H1 (cell line): ENCODE results near the gene LYL1. TPM values are rescaled to one million over a fixed set of nuclear protein-coding genes. Genes with fewer than 3 reads are reported as not detected.

Experiments
- ASH2L ChIP-seq: fragments of 200-600, 300-600 bp; sonication (generic); IDR thresholded peaks from one replicate; pipeline ENCODE4 v1.7.1; 2017; ENCODE audit warnings: low read length
- BRCA1 ChIP-seq: IDR thresholded peaks from 2 replicates; pipeline ENCODE4 v1.6.1; 2012; ENCODE audit warnings: low read depth, low read length, improper control_type of control experiment
- CBX5 ChIP-seq: fragments of 300-800, 300-1000 bp; sonication (generic); IDR thresholded peaks from 2 replicates; pipeline ENCODE4 v1.7.1; 2016; ENCODE audit warnings: antibody characterized with exemption, low read length, low read depth
- CHD2 ChIP-seq: IDR thresholded peaks from 2 replicates; pipeline ENCODE4 v1.6.1; 2012; ENCODE audit warnings: low read length, improper control_type of control experiment
- EGR1 ChIP-seq: IDR thresholded peaks from 2 replicates; pipeline ENCODE4 v1.6.1; 2011; ENCODE audit warnings: low read depth, low read length, borderline replicate concordance
- EP300 ChIP-seq, 2 experiments: IDR thresholded peaks; 1 replicate in 1 of 2; 2 replicates in 1 of 2; pipeline ENCODE4 v1.6.1; 2011 to 2012; ENCODE audit warnings: low read depth in 2 of 2, low read length in 2 of 2, mild to moderate bottlenecking in 2 of 2, borderline replicate concordance in 1 of 2, inconsistent platforms in 1 of 2, moderate library complexity in 1 of 2
- FOSL1 ChIP-seq: IDR thresholded peaks from 2 replicates; pipeline ENCODE4 v1.6.1; 2011; ENCODE audit warnings: mild to moderate bottlenecking, low read depth, low read length, moderate library complexity; ENCODE audit not compliant: insufficient read depth
- JUN ChIP-seq: IDR thresholded peaks from 2 replicates; pipeline ENCODE4 v1.6.1; 2011; ENCODE audit warnings: low read depth, mild to moderate bottlenecking, improper control_type of control experiment, low read length
- JUND ChIP-seq: IDR thresholded peaks from 2 replicates; pipeline ENCODE4 v1.6.1; 2011; ENCODE audit warnings: mild to moderate bottlenecking, improper control_type of control experiment, low read length
- KDM4A ChIP-seq: IDR thresholded peaks from one replicate; pipeline ENCODE4 v1.7.1; 2012; ENCODE audit warnings: low read depth, mild to moderate bottlenecking, moderate library complexity, low read length, inconsistent platforms; ENCODE audit not compliant: severe bottlenecking
- POLR2A ChIP-seq, 2 experiments: IDR thresholded peaks; 1 replicate in 1 of 2; 2 replicates in 1 of 2; pipeline ENCODE4 v1.6.1; 2011; ENCODE audit warnings: low read depth in 2 of 2, low read length in 2 of 2, mild to moderate bottlenecking in 2 of 2; ENCODE audit errors: control extremely low read depth in 1 of 2
- RNF2 ChIP-seq: fragments of 200-900, 300-1000 bp; sonication (generic); IDR thresholded peaks from 2 replicates; pipeline ENCODE4 v1.7.1; 2016; ENCODE audit warnings: borderline replicate concordance, low read depth, mild to moderate bottlenecking, antibody characterized with exemption, low read length; ENCODE audit not compliant: poor library complexity, severe bottlenecking; ENCODE audit errors: missing control alignments
- SAP30 ChIP-seq: fragments of 300-600 bp; sonication (generic); IDR thresholded peaks from 2 replicates; pipeline ENCODE4 v1.7.1; 2012; ENCODE audit warnings: low read length, moderate library complexity, mild to moderate bottlenecking, inconsistent platforms; ENCODE audit not compliant: insufficient read depth, insufficient replicate concordance
- SIN3A ChIP-seq, 2 experiments: IDR thresholded peaks in 1 of 2; conservative IDR thresholded peaks in 1 of 2; 2 replicates each; pipeline ENCODE4 v1.6.1; 2011 to 2012; ENCODE audit warnings: low read length in 2 of 2, improper control_type of control experiment in 1 of 2, low read depth in 1 of 2, mild to moderate bottlenecking in 1 of 2
- SP4 ChIP-seq: IDR thresholded peaks from 2 replicates; pipeline ENCODE4 v1.6.1; 2012; ENCODE audit warnings: low read length, inconsistent platforms
- SRF ChIP-seq: IDR thresholded peaks from 2 replicates; pipeline ENCODE4 v1.6.1; 2011; ENCODE audit warnings: mild to moderate bottlenecking, low read depth, low read length, moderate library complexity
- TAF1 ChIP-seq: IDR thresholded peaks from 2 replicates; pipeline ENCODE4 v1.6.1; 2011; ENCODE audit warnings: mild to moderate bottlenecking, low read depth, low read length
- TAF7 ChIP-seq: optimal IDR thresholded peaks from 2 replicates; pipeline ENCODE3; 2011; ENCODE audit warnings: low read depth, mild to moderate bottlenecking, inconsistent platforms, low read length, moderate library complexity, borderline replicate concordance
- YY1 ChIP-seq: IDR thresholded peaks from 2 replicates; pipeline ENCODE4 v1.6.1; 2011; ENCODE audit warnings: low read depth, mild to moderate bottlenecking, low read length
- ZNF274 ChIP-seq: IDR thresholded peaks from 2 replicates; pipeline ENCODE4 v1.7.0; 2012; ENCODE audit warnings: low read length, borderline replicate concordance; ENCODE audit errors: extremely low read depth
- polyA plus RNA-seq, 7 experiments: library from polyadenylated mRNA; depleted of rRNA in 3 of 7; stranded (reverse) in 5 of 7; unstranded in 2 of 7; fragments of >200 nt in 5 of 7; fragments of 200-250 nt in 2 of 7; gene quantifications; 1 replicate in 5 of 7; 2 replicates in 1 of 7; 4 replicates in 1 of 7; pipeline versions ENCODE4 v1.2.1 to v1.2.3, GENCODE V29; 2011 to 2013; ENCODE audit warnings: missing spikeins in 2 of 7, mixed read lengths in 2 of 7
- total RNA-seq: library from RNA; stranded (reverse); fragmentation: NEBNext Ultra II Directional; extraction: Animal tissue kit (Norgen Biotek cat#: 25700); gene quantifications from 2 replicates; pipeline ENCODE4 v1.2.1, GENCODE V29; 2021
- TF ChIP-seq, protein P1 (sequence below), 3 experiments: IDR thresholded peaks; 1 replicate in 2 of 3; 2 replicates in 1 of 3; pipeline versions ENCODE4 v1.5.1 to v1.6.1; 2011; ENCODE audit warnings: low read length in 3 of 3, mild to moderate bottlenecking in 3 of 3, inconsistent platforms in 2 of 3, low read depth in 1 of 3, moderate library complexity in 1 of 3; ENCODE audit not compliant: insufficient read depth in 1 of 3; ENCODE audit errors: control extremely low read depth in 1 of 3

LYL1 gene
- total and polyA plus RNA-seq, 2 of the 8 experiments (the other 6 are each of a cell fraction or from before 2014, with no cell fraction given): 0.58 to 0.76 TPM

DNA sequence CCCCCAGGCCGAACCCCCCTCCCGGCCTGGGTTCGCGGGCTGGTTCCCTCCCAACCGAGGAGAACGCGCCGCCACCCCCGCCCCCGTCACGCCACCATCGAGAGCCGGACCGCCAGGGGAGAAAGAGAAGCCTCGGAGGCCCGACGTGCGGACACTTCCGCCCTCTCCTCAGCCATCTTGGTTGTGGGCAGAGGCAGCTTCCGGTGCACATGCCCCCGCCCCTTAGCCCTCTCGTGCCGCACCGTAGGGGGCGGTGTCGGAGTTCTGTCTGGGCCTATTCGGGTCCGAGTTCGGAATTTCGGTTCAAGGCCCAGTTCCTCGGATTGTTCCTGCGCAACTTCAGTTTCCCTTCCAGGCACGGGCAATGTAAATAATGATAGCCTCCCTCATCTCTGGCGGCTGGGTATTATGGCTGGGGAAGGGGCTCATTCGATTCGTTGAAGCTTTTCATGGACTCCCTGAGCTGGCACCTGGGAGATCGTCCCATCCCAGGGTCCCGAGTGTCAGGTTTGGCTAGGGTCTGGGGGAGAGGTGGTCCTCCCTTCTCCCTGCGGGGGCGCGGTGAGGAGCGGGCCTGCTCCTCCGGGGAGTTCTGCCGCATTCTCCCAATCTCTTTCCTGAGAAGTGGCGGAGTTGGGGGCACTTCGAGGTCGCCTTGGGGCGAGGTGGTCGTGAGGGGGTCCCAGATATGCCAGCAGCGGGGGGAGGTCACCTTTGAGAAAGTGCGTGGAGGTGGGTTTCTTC lies 47.7 kb upstream of the LYL1 start, which contains the start of the genes IER2 and STX10 (continued):
- peak; percentile 13 to 86; a peak in 2 of 4 replicates for TF ChIP-seq SIN3A (conservative IDR thresholded peaks at IDR 0.05 in 1 of 2, IDR thresholded peaks at IDR 0.05 in 1 of 2; ENCODE audit: low read depth in 1 of 2, low read length in 2 of 2)
- peak; percentile 99 for TF ChIP-seq YY1
- peak; percentile 36; the same call in 1 of the 2 replicates for TF ChIP-seq SP4
- TF ChIP-seq JUND: 0 out of 2 replicates have a peak, but pooled peaks have one; percentile 25
- no peak for TF ChIP-seq FOSL1
- TF ChIP-seq ASH2L: peak; percentile 88
- TF ChIP-seq BRCA1: no peak
- peak; percentile 50 for TF ChIP-seq SAP30
- no peak for TF ChIP-seq CBX5
- TF ChIP-seq RNF2: no peak
- peak; percentile 56; the same call in 1 of the 2 replicates for TF ChIP-seq EGR1
- TF ChIP-seq POLR2A (IDR thresholded peaks at IDR 0.05; ENCODE audit: control extremely low read depth in 1 of 2, low read depth in 2 of 2, low read length in 2 of 2): no peak; a peak in 1 of 3 replicates
- peak; percentile 30 for TF ChIP-seq TAF7
- TF ChIP-seq EP300 (IDR thresholded peaks at IDR 0.05; ENCODE audit: borderline replicate concordance in 1 of 2, low read depth in 2 of 2, low read length in 2 of 2): peak in 1 of 2 experiments; percentile 43; a peak in 1 of 3 replicates
- peak; percentile 78 for TF ChIP-seq TAF1
- TF ChIP-seq SRF: no peak
- no peak for TF ChIP-seq CHD2
- TF ChIP-seq ZNF274: no peak
- TF ChIP-seq, protein P1, sequence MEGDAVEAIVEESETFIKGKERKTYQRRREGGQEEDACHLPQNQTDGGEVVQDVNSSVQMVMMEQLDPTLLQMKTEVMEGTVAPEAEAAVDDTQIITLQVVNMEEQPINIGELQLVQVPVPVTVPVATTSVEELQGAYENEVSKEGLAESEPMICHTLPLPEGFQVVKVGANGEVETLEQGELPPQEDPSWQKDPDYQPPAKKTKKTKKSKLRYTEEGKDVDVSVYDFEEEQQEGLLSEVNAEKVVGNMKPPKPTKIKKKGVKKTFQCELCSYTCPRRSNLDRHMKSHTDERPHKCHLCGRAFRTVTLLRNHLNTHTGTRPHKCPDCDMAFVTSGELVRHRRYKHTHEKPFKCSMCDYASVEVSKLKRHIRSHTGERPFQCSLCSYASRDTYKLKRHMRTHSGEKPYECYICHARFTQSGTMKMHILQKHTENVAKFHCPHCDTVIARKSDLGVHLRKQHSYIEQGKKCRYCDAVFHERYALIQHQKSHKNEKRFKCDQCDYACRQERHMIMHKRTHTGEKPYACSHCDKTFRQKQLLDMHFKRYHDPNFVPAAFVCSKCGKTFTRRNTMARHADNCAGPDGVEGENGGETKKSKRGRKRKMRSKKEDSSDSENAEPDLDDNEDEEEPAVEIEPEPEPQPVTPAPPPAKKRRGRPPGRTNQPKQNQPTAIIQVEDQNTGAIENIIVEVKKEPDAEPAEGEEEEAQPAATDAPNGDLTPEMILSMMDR (IDR thresholded peaks at IDR 0.05; ENCODE audit: control extremely low read depth in 1 of 3, insufficient read depth in 1 of 3, low read depth in 1 of 3, low read length in 3 of 3): peak in 1 of 3 experiments; percentile 33; a peak in 2 of 4 replicates
- no peak for TF ChIP-seq JUN
- peak; percentile 21 for TF ChIP-seq KDM4A
